D341Med (cell line): ENCODE measurements around the gene DTD2.
"Not testable (repeated sequence)": the region's sequence is repeated elsewhere in the genome, so short reads cannot be mapped to it uniquely, and the experiment has no call there.

Source experiments
- DNase-seq: peaks from one replicate; pipeline ENCODE4 v3.0.0; 2012; ENCODE audit warnings: low spot score

The DTD2 gene

DNA sequence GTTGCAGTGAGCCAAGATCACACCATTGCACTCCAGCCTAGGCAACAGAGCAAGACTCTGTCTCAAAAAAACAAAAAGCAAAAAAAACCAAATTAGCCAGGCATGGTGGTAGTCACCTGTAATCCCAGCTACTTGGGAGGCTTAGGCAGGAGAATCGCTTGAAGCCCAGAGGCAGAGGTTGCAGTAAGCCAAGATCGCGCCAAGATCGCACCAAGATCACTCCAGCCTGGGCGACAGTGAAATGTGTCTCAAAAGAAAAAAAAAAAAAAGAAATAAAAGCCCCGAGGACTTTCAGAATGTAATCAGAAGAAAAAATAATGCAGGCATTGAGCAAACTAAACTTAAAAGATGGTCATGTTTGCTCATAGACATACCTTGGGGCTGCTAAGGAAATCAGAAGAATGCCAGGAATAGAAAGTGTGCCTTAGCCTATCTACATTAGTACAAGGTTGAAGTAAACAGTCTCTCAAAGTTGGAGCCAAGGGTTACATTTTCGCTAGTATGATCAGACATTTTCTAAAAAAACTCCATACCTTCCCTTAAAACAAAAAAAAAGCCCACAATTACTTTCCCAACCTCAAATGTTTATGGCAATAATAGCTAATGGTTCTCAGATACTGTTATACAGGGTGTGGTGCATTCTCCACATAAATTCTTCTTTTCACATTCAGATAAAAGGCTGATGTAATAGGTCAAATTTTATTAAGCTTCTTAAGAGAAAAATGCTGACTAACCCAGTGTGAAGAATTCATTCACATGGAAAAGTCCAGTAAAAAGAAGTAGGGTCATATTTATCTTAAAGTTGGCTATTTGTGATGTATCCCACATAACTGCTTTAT is 15.8 kb downstream of the DTD2 start:
- DNase-seq: no peak

DNA sequence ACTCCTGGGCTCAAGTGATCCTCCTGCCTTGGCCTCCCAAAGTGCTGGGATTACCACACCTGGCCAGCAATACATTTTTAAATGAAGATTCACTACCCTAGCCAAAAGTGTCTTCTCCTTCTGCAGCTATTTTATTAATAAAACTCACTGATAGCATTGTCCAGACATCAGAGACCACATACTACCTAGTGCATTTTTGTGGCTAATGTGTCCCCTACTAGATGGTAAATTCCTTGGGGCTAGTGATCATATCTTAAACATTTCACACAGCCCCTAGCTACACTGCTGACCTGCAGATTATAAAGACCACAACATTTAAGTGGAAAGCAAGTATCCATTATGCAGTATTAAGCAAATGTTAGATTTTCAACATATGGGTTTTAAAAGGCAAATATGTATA is 17.0 kb downstream of the DTD2 start:
- DNase-seq: no peak

DNA sequence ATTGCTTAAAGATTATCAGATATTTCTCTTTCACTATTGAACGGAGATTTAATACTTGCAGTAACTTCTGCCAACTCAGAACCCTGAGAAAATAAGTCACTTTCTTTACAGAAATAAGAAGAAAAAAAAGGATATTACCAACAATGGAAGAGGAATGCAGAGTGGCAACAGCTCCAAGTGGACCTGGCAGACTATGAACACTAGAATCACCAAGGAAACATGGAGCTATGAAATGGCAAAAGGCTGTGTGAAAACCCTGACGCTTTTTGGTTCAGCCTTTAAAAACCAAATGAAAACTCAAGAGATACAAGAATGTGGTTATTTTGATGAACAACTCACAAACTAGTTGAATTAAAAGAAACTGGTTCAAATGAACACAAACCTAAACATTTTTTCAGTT is 17.7 kb downstream of the DTD2 start:
- no peak for DNase-seq

DNA sequence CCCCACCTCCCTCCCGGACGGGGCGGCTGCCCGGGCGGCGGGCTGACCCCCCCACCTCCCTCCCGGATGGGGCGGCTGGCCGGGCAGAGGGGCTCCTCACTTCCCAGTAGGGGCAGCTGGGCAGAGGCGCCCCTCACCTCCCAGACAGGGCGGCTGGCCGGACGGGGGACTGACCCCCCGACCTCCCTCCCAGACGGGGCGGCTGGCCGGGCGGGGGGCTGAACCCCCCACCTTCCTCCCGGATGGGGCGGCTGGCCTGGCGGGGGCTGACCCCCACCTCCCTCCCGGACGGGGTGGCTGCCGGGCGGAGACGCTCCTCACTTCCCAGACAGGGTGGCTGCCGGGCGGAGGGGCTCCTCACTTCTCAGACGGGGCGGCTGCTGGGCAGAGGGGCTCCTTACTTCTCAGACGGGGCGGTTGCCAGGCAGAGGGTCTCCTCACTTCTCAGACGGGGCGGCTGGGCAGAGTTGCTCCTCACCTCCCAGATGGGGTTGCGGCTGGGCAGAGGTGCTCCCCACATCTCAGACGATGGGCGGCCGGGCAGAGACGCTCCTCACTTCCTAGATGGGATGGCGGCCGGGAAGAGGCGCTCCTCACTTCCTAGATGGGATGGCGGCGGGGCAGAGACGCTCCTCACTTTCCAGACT is 20.1 kb downstream of the DTD2 start:
- not testable (repeated sequence) for DNase-seq

DNA sequence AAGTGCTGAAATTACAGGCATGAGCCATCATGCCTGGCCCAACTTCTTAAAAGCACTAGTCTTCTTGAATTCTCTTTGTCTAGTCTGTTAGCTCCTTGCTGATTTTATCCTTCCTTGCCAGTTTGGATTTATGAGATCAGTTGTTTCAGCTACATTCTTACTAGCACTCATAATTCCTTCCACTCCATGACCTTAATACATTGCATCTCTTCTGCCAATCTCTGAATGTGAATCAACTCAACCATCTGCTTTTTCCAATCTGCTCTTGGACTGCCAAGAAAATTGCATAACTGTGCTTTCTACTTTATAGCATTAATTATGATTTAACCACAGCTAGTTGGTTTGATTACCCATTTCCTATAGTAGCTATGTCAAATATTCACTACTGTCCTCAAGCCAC is 22.0 kb downstream of the DTD2 start:
- no peak for DNase-seq

DNA sequence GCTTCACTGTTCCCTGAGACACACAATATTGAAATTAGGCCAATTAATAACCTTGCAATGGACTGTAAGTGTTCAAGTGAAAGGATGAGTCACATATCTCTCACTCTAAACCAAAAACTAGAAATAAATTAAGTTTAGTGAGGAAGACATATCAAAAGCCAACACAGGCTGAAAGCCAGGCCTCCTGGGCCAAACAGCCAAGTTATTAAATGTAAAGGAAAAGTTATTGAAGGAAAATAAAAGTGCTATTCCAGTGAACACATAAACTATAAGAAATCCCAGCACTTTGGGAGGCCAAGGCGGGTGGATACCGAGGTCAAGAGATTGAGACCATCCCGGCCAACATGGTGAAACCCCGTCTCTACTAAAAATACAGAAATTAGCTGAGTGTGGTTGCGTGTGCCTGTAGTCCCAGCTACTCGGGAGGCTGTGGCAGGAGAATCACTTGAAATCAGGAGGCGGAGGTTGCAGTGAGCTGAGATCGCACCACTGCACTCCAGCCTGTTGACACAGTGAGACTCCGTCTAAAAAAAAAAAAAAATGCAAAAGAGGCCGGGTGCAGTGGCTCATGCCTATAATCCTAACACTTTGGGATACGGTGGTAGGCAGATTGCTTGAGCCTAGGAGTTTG is 26.6 kb downstream of the DTD2 start:
- no peak for DNase-seq

DNA sequence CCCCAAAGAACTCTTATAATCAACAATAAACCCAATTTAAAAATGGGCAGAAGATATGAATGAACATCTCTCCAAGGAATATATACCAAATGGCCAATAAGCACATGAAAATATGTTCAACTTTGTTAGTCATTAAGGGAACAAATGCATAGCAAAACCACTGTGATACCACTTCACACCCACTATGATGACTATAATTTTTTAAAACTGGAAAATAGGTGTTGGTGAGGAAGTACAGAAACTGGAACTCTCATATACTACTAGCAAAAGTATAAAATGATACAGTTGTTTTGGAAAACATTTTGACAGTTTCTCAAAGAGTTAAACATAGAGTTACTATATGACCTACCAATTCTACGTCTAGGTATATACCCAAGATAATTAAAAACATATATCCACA is 27.5 kb downstream of the DTD2 start:
- DNase-seq: no peak

DNA sequence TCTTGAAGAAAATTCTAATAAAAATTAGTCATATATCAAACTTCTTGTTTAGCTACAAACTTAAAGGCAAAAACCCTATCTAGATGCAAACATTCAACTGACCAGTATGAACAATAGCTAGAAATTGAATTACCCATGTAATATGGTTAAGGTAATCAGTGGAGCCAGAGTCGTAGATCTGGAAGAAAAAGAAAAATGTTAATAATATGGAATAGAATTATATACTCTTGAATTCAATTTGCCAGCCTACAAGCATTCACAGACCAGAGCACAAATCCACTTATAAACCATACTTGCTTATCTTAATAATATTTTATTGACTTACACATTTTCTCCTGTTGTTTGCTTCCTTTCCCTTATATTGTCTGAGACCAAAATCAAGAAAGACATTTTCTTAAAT is 29.3 kb downstream of the DTD2 start:
- DNase-seq: no peak

DNA sequence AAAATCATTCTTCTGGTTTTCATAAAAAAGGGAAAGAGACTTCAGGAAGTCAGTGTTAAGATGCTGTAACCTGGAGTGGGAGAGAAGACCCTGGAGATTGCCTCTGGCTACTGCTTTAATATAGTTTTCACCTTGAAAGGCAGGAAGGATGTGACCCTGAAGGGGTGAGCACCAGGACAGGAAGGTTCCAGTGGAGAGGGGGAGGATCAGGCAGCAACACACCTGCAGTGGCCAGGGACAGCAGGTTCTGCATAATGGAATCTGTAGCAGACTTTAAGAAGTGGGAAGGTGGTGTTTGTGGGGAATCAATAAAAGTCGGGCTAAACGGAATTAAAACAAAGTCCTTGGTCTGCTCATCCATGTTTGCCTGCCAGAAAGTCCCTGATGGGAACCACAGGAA is 30.6 kb downstream of the DTD2 start:
- DNase-seq: no peak

DNA sequence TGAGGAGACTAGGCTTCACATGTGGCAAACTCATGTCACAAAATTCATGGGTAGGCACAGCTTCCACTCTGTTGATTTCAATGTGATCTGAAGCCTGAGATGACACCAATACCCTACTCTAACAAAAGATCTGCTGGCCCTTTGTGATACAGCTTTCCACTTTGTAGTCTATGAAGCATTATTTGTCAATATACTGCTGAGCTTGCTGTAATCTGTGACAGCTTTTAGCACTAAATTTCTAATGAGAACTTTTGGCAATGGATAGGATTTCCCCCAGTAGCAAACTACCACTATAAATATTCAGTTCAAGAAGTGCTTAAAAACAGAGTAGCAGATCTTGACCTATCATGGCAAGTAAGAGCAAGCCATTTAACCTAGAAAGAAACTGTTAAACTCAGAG is 31.4 kb downstream of the DTD2 start:
- no peak for DNase-seq

DNA sequence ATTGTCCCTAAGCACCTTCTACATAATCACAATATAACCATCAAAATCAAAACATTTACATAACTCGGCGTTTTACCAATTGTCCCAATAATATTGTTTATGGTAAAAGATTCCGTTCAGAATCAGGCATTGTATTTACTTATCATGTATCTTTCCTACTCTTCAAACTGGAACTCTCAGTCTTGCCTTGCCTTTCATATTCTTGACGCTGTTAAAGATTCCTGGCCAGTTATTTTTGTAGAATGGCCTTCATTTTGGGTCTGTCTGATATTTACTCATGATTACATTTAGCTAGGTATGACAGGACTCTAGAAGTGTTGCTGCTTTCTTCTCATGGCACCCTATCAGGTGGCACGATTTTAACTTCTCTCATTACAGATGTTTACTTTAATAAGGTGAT is 36.1 kb downstream of the DTD2 start:
- no peak for DNase-seq

DNA sequence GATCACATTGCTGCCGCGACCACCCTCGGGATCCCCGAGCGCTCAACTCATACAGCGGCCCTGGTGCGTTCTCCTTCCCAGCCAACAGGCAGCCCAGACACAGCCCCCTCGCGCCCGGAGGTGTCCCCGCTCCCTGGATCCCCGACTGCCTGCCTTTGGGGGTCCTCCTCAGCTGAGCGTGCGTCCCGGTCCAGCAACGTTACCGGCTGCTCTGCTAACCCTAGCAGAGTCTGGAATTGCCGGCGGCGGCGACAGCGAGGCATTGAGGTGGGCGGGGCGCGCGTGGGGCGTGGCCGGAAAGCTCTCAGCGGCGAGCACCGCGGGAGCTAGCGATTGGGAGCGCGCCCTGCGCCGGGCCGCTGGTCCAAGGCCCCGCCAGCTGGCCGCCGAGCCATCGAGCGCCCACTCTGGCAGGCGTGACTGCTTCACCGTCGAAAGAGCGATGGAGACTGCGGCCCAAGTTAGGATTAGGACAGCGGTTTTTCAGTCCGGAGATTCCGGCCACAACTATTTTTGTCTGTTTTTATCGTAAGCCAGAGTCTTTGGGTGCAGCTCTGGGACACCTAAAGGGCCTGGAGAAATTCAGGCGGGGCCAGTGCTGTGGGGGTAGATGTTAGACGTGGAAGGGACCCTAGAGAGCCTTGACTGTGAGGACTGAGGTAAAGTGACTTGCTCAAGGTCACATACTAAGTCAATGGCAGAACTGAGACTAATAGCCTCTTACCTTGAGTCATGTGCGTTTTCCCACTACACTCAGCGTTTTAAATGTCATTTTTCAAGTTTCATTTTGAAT is 36.8 kb downstream of the DTD2 start, which contains the start of gene HEATR5A:
HEATR5A (minus strand) TSS at position 232 of the 793 bp plus-strand sequence. CDS start 17,575 bp downstream, outside the sequence.
- peak; percentile 98 for DNase-seq

DNA sequence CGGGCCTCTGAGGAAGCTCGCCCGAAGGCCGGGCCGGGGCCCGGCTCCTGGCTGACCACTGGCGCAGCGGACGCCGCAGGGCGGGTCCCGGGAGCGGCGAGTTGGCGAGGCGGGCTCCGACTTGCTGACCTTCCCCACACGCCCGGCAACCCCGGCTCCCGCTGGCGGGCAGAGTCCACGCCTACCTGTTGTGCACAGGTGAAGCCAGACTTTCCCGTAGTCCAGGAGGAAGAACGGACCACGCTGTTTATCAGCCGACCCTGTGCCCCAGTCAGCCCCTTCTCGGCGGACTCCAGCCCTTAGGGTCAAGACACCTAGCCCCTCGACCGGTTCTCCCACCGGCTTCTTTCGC is 37.4 kb downstream of the DTD2 start:
- DNase-seq: peak; percentile 64

DNA sequence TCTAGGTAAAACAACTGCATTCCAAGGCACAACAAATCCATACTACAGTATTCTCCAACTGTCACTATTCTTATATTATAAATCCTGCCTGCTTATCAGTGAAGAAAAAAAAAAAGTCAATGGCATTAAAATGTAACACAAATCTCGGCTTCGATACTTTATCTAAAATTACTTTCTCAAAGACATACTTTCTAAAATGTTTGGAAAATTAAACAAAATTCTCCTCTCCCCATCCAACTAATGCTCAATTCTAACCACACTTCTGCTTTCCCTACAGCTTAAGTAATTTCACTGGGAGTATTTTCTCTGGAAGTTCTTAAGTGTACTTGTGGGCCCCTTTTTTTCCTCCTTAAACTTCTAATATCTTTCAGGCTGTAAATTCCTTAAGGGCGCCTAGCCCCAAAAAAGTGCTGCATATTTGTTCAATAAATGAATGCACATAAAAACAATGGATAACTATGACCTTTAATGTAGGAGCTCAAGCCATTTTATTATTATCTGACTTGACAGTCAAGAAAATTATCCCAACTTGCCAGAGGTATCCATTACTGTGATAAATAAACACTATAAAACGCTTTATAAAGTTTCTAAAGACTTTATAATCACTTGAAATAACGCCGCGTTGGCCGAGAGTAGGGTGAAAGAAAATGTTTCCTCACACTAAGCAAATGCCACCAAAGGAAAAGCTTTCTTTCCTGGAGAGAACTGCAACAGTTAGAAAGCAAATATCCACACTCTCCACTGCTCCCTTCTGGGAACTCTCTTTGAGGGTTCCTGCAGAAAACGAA is 37.9 kb downstream of the DTD2 start:
- DNase-seq: no peak

DNA sequence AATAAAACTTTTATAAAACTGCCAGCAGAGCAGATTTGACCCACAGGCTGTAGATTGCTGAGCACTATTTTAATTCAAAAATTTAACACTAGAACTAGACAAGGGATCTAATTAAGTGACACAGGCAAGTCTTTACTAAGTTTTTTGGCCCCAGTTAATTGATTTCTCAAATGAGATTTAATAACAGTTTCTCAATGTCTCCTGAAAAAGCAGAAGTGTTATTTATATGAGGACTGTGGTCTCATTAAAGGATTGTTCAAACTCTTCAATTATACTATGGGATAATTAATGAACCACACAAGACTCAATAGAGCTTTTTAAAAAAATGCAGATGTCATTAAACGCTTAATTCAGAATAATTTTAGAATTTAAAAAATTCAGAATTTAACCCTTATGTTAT is 38.9 kb downstream of the DTD2 start:
- DNase-seq: no peak

DNA sequence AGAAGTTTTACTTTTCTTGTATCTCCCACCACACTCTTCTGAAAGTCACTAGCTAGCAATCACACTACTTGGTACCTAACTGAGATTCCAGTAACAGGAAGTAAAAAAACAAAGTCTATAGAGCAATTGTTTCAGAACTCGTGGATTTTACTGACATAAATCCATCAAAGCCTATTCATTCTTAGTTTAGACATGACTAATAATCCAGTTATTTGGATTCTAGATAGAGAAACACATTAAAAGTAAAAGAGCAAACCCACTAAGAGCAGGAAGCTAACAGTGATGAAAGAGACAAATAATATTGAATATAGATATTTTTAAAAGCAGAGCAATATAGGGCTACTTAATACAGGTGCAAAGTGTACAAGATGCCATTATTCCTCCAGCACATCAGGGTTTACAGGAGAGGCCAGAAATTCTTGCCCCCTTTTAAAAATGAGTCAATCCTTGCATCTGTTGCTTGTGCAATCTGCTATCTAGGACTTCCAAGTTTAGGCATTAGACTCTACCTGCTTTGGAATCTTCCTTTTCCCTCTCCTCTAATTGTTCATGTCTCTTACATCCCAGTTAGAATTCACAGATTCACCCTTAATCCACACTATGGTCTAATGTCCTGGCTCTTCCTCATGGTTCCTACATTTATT is 43.0 kb downstream of the DTD2 start:
- DNase-seq: no peak

DNA sequence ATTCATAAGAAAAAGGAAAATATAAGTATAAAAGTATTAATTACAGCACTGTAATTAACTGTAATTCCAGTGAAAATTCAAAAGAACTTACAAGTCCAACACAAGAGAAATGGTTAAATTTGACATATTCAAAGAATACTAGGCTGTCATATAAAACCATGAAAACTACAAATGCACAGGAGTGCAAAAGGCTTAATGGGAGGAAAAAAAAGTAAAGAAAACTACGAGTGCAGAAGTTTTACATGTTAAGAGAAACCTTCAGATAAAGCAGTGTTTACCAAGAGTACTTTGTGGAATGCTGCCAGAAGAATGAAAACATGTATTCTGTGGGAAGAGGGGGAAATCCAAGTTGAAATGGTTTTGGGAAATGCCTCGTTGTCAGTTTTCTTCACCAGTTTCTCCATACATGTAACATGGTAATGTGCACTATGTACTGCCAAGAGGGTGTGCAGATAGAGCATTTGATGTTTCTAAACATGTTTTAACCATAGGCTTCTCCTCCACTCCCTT is 46.0 kb downstream of the DTD2 start:
- DNase-seq: no peak

DNA sequence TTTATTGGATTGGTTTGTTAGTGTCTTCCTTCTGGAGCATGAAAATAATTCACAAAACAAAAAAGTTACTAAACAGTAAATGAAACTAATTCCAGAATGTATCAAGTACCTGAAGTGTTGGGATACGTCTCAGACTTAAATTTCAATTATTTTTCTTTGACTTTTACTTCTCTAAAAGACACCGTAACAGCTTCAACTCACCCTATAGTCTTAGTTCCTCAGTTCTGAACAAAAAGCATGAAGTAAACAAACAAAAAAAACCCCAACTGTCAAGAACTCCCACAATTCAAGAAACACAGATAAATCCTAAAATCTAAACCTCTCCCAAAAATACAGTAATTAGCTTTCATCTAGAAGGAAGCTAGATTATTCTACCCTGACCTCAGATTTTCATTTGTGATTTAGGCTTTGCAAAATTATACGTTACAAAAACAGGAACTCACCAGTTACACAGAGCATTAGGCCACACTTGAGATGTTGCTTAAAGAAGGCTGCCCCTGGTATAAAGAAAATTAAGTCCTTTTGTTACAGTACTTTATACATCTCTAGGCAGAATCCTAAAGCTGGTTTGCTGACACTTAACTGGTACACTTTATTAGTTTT is 47.2 kb downstream of the DTD2 start:
- DNase-seq: no peak

DNA sequence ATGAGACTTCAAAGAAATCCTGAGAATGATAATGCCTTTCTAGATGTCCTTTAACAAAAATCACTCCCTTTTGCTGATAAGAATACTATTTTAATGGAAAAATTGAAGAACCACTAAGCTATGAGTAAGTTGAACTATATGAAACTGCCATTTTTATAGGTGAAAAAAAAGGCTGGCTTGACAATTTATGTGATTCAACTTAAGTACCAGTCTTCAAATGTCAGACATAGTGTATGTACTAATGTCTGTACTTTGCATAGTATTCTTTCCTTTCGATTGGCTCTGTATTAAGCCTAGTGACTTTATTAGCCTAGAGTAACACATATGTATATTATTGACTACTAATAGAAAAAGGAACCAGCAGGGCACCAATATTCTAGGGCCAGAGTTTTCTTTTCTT is 48.9 kb downstream of the DTD2 start:
- no peak for DNase-seq

DNA sequence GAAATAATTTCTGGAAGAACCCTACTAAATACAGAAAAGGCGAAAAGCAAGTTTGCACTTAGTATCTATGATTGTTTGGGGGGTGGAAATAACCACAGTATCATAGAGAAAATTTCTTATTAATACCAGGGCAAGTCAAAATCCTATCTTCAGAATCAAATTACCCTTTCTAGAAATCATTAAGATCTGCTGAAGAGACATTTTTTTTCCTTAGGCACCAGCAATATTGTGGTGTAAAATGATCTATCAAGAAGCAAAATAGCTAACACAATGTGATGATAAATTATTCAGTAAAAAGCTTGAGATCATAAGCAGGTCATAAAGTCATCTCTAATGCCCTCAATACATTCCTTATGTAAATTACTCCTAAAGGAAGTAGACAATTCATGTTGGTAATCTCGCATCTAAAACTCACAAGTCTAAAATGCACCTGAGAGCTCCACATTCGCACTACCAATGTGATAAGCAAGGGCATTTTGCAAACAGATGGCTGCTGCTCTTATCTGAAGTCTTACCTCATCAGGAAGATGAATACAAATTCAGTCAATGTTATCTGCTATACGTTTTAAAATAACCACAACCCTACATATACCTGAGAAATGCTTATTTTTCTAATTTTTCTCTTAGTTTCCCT is 51.6 kb downstream of the DTD2 start:
- DNase-seq: no peak
